Tibial nerve (tissue), 3 donors: ENCODE results near the gene WWC2.

ENCODE experiments used
- POLR2A ChIP-seq, 2 donors: fragments of 450-650 bp; IDR thresholded peaks; one replicate each; pipeline ENCODE4 v1.6.1; 2017; ENCODE audit warnings: antibody characterized with exemption in 2 of 2, mild to moderate bottlenecking in 2 of 2, moderate library complexity in 2 of 2
- TF ChIP-seq, protein P1 (sequence below), 5 experiments: fragments of 200-600 bp in 3 of 5; fragments of 450-650 bp in 2 of 5; sonication (generic) in 3 of 5; IDR thresholded peaks; one replicate each; pipeline ENCODE4 v1.5.1; 2016 to 2019; ENCODE audit warnings: antibody characterized with exemption in 5 of 5, mild to moderate bottlenecking in 3 of 5, moderate library complexity in 2 of 5

DNA sequence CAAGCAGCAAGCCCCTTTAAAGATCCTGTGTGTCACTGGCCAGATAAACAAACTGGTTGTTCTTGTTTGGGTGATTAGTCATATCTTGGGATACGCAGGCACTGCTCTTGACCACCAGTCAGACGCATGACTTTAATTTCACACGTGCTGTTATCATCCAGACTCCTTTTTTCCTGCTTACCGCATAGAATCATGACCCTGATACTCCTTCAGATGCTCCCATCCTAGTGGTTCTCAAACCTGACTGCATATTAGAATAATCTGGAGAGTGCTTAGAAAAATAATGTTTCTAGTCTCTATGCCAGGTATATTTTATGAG is 142.2 kb downstream of the WWC2 start:
- no peak for TF ChIP-seq POLR2A (IDR thresholded peaks at IDR 0.05)
- TF ChIP-seq, protein P1, sequence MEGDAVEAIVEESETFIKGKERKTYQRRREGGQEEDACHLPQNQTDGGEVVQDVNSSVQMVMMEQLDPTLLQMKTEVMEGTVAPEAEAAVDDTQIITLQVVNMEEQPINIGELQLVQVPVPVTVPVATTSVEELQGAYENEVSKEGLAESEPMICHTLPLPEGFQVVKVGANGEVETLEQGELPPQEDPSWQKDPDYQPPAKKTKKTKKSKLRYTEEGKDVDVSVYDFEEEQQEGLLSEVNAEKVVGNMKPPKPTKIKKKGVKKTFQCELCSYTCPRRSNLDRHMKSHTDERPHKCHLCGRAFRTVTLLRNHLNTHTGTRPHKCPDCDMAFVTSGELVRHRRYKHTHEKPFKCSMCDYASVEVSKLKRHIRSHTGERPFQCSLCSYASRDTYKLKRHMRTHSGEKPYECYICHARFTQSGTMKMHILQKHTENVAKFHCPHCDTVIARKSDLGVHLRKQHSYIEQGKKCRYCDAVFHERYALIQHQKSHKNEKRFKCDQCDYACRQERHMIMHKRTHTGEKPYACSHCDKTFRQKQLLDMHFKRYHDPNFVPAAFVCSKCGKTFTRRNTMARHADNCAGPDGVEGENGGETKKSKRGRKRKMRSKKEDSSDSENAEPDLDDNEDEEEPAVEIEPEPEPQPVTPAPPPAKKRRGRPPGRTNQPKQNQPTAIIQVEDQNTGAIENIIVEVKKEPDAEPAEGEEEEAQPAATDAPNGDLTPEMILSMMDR (IDR thresholded peaks at IDR 0.05): no peak
